Liver (tissue), 9 donors: ENCODE results near the gene DHRS3. TPM values are rescaled to one million over a fixed set of nuclear protein-coding genes. Genes with fewer than 3 reads are reported as not detected.

Experiments
- DNase-seq: peaks from one replicate; pipeline ENCODE4 v3.0.0-alpha.2; 2017; ENCODE audit warnings: low spot score
- H3K27ac ChIP-seq, 2 donors: one replicate each; pipeline ENCODE4 v1.7.0; 2013; ENCODE audit warnings: inconsistent platforms in 2 of 2, low read length in 2 of 2, control low read depth in 1 of 2, low read depth in 1 of 2, mild to moderate bottlenecking in 1 of 2
- H3K27me3 ChIP-seq, 4 donors: one replicate each; pipeline versions ENCODE4 v1.6.1 to v1.7.0; 2013; ENCODE audit warnings: low read length in 3 of 4, inconsistent platforms in 1 of 4, mild to moderate bottlenecking in 1 of 4, moderate library complexity in 1 of 4; ENCODE audit not compliant: control insufficient read depth in 4 of 4, insufficient read depth in 4 of 4
- H3K36me3 ChIP-seq, 4 donors: one replicate each; pipeline versions ENCODE4 v1.6.1 to v1.7.0; 2013; ENCODE audit warnings: low read length in 3 of 4, mild to moderate bottlenecking in 3 of 4, low read depth in 1 of 4, moderate library complexity in 1 of 4; ENCODE audit not compliant: control insufficient read depth in 4 of 4, insufficient read depth in 3 of 4
- H3K4me1 ChIP-seq, 4 donors: one replicate each; pipeline versions ENCODE4 v1.6.1 to v1.7.0; 2013; ENCODE audit warnings: low read length in 3 of 4, mild to moderate bottlenecking in 3 of 4, moderate library complexity in 1 of 4; ENCODE audit not compliant: control insufficient read depth in 4 of 4, insufficient read depth in 4 of 4
- H3K4me3 ChIP-seq, 3 donors: one replicate each; pipeline versions ENCODE4 v1.6.1 to v1.7.0; 2013; ENCODE audit warnings: low read length in 3 of 3, control low read depth in 1 of 3, low read depth in 1 of 3, mild to moderate bottlenecking in 1 of 3
- H3K9ac ChIP-seq, 2 donors: one replicate each; pipeline ENCODE4 v1.7.0; 2013; ENCODE audit warnings: low read length in 2 of 2, mild to moderate bottlenecking in 2 of 2, moderate library complexity in 2 of 2, control low read depth in 1 of 2, low read depth in 1 of 2
- H3K9me3 ChIP-seq, 4 donors: one replicate each; pipeline versions ENCODE4 v1.6.1 to v1.7.0; 2013; ENCODE audit warnings: low read length in 3 of 4; ENCODE audit not compliant: control insufficient read depth in 4 of 4
- EGR1 ChIP-seq, 2 donors: IDR thresholded peaks; 2 replicates each; pipeline ENCODE4 v1.6.1; 2016 to 2018; ENCODE audit warnings: antibody characterized with exemption in 2 of 2, low read depth in 2 of 2
- FOXA1 ChIP-seq: IDR thresholded peaks from 2 replicates; pipeline ENCODE4 v1.6.1; 2016; ENCODE audit warnings: antibody characterized with exemption
- FOXA2 ChIP-seq: IDR thresholded peaks from 2 replicates; pipeline ENCODE4 v1.6.1; 2016; ENCODE audit warnings: antibody characterized with exemption
- GABPA ChIP-seq, 2 donors: IDR thresholded peaks in 1 of 2; conservative IDR thresholded peaks in 1 of 2; 2 replicates each; pipeline ENCODE4 v1.6.1; 2016; ENCODE audit warnings: antibody characterized with exemption in 2 of 2, mild to moderate bottlenecking in 1 of 2, moderate library complexity in 1 of 2
- HNF4A ChIP-seq, 2 donors: conservative IDR thresholded peaks; 2 replicates each; pipeline ENCODE4 v1.6.1; 2016; ENCODE audit warnings: antibody characterized with exemption in 2 of 2, mild to moderate bottlenecking in 2 of 2
- HNF4G ChIP-seq: IDR thresholded peaks from 2 replicates; pipeline ENCODE4 v1.6.1; 2016; ENCODE audit warnings: antibody characterized with exemption
- JUND ChIP-seq, 2 donors: IDR thresholded peaks; 2 replicates each; pipeline ENCODE4 v1.6.1; 2016; ENCODE audit warnings: antibody characterized with exemption in 2 of 2
- NR2F2 ChIP-seq: IDR thresholded peaks from 2 replicates; pipeline ENCODE4 v1.6.1; 2016; ENCODE audit warnings: antibody characterized with exemption
- RAD21 ChIP-seq, 2 donors: IDR thresholded peaks; 2 replicates each; pipeline ENCODE4 v1.6.1; 2016; ENCODE audit warnings: antibody characterized with exemption in 2 of 2, mild to moderate bottlenecking in 2 of 2
- RXRA ChIP-seq, 2 donors: IDR thresholded peaks; 2 replicates each; pipeline ENCODE4 v1.6.1; 2017 to 2018; ENCODE audit warnings: antibody characterized with exemption in 2 of 2, mild to moderate bottlenecking in 1 of 2
- SP1 ChIP-seq: IDR thresholded peaks from 2 replicates; pipeline ENCODE4 v1.6.1; 2018; ENCODE audit warnings: antibody characterized with exemption, mild to moderate bottlenecking
- TAF1 ChIP-seq: conservative IDR thresholded peaks from 2 replicates; pipeline ENCODE4 v1.6.1; 2016; ENCODE audit warnings: antibody characterized with exemption, mild to moderate bottlenecking
- YY1 ChIP-seq: IDR thresholded peaks from 2 replicates; pipeline ENCODE4 v1.6.1; 2016; ENCODE audit warnings: antibody characterized with exemption, mild to moderate bottlenecking
- WGBS: extraction: QIAGEN DNeasy Blood & Tissue Kit; methylation state at CpG from one replicate; pipeline ENCODE4 v1.1.7; 2013; 5-methylcytosine and 5-hydroxymethylcytosine counted together
- polyA plus RNA-seq, 2 donors: library from polyadenylated mRNA; stranded (reverse) in 1 of 2; unstranded in 1 of 2; fragments of 200-250 nt in 1 of 2; fragments of >200 nt in 1 of 2; fragmentation: Nextera tagmentation in 1 of 2; extraction: Ambion mirVana in 1 of 2; gene quantifications; one replicate each; pipeline versions ENCODE4 v1.2.1 to v1.2.3, GENCODE V29; 2013 to 2015
- total RNA-seq, 2 donors: library from RNA; depleted of rRNA; stranded (reverse); fragments of >200 nt; gene quantifications; one replicate each; pipeline ENCODE4 v1.2.3, GENCODE V29; 2014
- TF ChIP-seq, protein P1 (sequence below): IDR thresholded peaks from 2 replicates; pipeline ENCODE4 v1.6.1; 2016; ENCODE audit warnings: antibody characterized with exemption
- TF ChIP-seq, protein P2 (sequence below): fragments of 150-350 bp; IDR thresholded peaks from 2 replicates; pipeline ENCODE4 v1.5.1; 2017; ENCODE audit warnings: improper control_type of control experiment, low read depth, low read length; ENCODE audit not compliant: missing input control
- TF ChIP-seq, protein P3 (sequence below): IDR thresholded peaks from 2 replicates; pipeline ENCODE4 v1.6.1; 2016; ENCODE audit warnings: antibody characterized with exemption
- TF ChIP-seq, protein P4 (sequence below): IDR thresholded peaks from 2 replicates; pipeline ENCODE4 v1.6.1; 2016; ENCODE audit warnings: antibody characterized with exemption, mild to moderate bottlenecking
- TF ChIP-seq, protein P5 (sequence below): IDR thresholded peaks from 2 replicates; pipeline ENCODE4 v1.6.1; 2016; ENCODE audit warnings: antibody characterized with exemption
- donor health status: healthy.
- donor health status: healthy.
- donor health status: healthy.
- donor health status: healthy.
- donor health status: healthy.

Gene DHRS3
- total and polyA plus RNA-seq, 4 donors = 62.6 to 185 (median 158) TPM

DNA sequence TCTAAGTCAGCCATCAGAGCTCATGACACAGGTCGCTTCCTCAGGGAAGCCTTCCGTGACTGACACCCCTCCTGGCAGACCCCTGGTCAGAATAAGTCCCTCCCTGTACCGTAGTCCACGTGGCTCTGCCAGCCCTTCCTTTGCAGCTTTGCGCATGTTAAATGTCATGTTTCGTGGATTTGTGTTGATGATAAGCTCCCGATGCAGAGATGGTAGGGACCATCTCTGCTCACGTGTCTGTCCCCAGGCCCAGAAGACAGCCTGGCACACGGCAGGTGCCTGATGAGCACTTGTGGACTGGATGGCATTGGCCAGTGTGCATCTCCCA lies 75.9 kb downstream of the DHRS3 start:
- H3K27me3 ChIP-seq = no peaks in the 10 kb centered on the region
- peaks cover 9 to 27% (median 16%) of the 10 kb centered on the region in 4 donors for H3K4me1 ChIP-seq
- DNase-seq = no peak
- H3K27ac ChIP-seq = peak overlapping the region in 1 of 2 donors; percentile 2
- H3K9ac ChIP-seq = no peak overlapping the region
- WGBS = 94% methylated on average over 9 of the region's 9 CpGs
- H3K36me3 ChIP-seq = no peaks in the 10 kb centered on the region
- TF ChIP-seq, protein P1, sequence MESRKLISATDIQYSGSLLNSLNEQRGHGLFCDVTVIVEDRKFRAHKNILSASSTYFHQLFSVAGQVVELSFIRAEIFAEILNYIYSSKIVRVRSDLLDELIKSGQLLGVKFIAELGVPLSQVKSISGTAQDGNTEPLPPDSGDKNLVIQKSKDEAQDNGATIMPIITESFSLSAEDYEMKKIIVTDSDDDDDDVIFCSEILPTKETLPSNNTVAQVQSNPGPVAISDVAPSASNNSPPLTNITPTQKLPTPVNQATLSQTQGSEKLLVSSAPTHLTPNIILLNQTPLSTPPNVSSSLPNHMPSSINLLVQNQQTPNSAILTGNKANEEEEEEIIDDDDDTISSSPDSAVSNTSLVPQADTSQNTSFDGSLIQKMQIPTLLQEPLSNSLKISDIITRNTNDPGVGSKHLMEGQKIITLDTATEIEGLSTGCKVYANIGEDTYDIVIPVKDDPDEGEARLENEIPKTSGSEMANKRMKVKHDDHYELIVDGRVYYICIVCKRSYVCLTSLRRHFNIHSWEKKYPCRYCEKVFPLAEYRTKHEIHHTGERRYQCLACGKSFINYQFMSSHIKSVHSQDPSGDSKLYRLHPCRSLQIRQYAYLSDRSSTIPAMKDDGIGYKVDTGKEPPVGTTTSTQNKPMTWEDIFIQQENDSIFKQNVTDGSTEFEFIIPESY = no peak
- no peaks in the 10 kb centered on the region for H3K9me3 ChIP-seq
- H3K4me3 ChIP-seq = no peak overlapping the region

DNA sequence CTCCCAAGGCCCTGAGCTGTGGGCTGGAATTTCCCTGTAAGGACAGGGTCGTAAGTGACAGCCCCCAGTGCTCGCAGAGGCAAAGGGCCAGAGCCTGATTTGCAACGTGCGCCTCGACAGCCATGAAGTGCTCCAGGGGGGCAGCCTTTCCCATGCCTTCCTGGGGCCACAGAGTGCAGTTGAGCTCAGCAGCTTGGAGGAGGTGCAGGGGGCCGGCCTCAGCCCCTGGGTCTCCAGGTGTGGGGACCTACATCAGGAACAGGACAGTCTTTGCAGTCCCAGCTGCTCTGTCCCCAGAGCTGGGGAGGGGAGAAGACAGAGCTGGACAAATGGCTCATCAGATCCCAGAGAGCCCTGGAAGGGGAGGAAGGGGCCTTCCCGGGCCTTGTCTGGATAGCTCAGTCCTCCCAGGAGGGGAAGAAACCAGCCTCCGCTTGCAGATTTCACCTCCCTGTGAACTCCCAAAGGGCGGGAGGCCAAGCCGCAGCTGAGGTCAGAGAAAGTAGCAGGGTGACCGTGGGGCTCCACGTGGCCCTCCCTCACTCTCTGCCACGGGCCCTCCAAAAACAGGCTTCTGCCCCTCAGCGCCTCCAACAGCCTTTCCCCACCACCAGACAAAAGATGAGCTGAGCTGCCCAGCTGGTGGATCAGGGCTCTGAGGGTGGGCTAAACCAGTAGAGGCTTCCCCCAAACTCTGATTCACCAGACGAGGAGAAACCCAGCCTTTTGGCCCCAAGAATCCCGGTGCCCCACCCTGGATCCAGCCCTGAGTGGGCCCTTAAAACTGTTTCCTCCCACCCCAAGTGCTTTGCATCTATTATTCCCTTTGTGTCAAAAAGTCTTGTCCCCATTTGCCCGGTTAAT lies 76.5 kb downstream of the DHRS3 start:
- H3K9ac ChIP-seq = no peak overlapping the region

More for the DNA sequence above, 76.5 kb downstream of the DHRS3 start:
- no peaks in the 10 kb centered on the region for H3K9me3 ChIP-seq
- TF ChIP-seq, protein P2, sequence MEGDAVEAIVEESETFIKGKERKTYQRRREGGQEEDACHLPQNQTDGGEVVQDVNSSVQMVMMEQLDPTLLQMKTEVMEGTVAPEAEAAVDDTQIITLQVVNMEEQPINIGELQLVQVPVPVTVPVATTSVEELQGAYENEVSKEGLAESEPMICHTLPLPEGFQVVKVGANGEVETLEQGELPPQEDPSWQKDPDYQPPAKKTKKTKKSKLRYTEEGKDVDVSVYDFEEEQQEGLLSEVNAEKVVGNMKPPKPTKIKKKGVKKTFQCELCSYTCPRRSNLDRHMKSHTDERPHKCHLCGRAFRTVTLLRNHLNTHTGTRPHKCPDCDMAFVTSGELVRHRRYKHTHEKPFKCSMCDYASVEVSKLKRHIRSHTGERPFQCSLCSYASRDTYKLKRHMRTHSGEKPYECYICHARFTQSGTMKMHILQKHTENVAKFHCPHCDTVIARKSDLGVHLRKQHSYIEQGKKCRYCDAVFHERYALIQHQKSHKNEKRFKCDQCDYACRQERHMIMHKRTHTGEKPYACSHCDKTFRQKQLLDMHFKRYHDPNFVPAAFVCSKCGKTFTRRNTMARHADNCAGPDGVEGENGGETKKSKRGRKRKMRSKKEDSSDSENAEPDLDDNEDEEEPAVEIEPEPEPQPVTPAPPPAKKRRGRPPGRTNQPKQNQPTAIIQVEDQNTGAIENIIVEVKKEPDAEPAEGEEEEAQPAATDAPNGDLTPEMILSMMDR = no peak
- TF ChIP-seq NR2F2 (peak; percentile 87), JUND (IDR thresholded peaks at IDR 0.05) (no peak), RAD21 (IDR thresholded peaks at IDR 0.05) (peak in 1 of 2 donors; percentile 49), RXRA (IDR thresholded peaks at IDR 0.05) (peak; percentile 89 to 94), YY1 (no peak), GABPA (IDR thresholded peaks at IDR 0.05 in 1 of 2, conservative IDR thresholded peaks at IDR 0.05 in 1 of 2) (no peak), HNF4G (no peak), HNF4A (conservative IDR thresholded peaks at IDR 0.05) (peak; percentile 17 to 25), FOXA2 (no peak), FOXA1 (no peak), TAF1 (no peak), SP1 (peak; percentile 28), EGR1 (IDR thresholded peaks at IDR 0.05; ENCODE audit: low read depth in 2 of 2) (no peak)
- TF ChIP-seq, protein P3, sequence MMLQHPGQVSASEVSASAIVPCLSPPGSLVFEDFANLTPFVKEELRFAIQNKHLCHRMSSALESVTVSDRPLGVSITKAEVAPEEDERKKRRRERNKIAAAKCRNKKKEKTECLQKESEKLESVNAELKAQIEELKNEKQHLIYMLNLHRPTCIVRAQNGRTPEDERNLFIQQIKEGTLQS = no peak
- TF ChIP-seq, protein P4, sequence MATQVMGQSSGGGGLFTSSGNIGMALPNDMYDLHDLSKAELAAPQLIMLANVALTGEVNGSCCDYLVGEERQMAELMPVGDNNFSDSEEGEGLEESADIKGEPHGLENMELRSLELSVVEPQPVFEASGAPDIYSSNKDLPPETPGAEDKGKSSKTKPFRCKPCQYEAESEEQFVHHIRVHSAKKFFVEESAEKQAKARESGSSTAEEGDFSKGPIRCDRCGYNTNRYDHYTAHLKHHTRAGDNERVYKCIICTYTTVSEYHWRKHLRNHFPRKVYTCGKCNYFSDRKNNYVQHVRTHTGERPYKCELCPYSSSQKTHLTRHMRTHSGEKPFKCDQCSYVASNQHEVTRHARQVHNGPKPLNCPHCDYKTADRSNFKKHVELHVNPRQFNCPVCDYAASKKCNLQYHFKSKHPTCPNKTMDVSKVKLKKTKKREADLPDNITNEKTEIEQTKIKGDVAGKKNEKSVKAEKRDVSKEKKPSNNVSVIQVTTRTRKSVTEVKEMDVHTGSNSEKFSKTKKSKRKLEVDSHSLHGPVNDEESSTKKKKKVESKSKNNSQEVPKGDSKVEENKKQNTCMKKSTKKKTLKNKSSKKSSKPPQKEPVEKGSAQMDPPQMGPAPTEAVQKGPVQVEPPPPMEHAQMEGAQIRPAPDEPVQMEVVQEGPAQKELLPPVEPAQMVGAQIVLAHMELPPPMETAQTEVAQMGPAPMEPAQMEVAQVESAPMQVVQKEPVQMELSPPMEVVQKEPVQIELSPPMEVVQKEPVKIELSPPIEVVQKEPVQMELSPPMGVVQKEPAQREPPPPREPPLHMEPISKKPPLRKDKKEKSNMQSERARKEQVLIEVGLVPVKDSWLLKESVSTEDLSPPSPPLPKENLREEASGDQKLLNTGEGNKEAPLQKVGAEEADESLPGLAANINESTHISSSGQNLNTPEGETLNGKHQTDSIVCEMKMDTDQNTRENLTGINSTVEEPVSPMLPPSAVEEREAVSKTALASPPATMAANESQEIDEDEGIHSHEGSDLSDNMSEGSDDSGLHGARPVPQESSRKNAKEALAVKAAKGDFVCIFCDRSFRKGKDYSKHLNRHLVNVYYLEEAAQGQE = no peak
- TF ChIP-seq, protein P5, sequence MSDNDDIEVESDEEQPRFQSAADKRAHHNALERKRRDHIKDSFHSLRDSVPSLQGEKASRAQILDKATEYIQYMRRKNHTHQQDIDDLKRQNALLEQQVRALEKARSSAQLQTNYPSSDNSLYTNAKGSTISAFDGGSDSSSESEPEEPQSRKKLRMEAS = no peak
- TF ChIP-seq, protein P1 = no peak
- no peaks in the 10 kb centered on the region for H3K27me3 ChIP-seq
- H3K4me3 ChIP-seq = no peak overlapping the region
- H3K4me1 ChIP-seq = peaks cover 9 to 27% (median 16%) of the 10 kb centered on the region in 4 donors
- WGBS = 56% methylated on average over 17 of the region's 17 CpGs
- H3K36me3 ChIP-seq = no peaks in the 10 kb centered on the region
- H3K27ac ChIP-seq = peak overlapping the region in 1 of 2 donors; percentile 54
- DNase-seq = no peak
